GM06990 (cell line): ENCODE data around the gene FAM131C.
"Not testable (repeated sequence)": the region's sequence is repeated elsewhere in the genome, so short reads cannot be mapped to it uniquely, and the experiment has no call there.

Source experiments
- DNase-seq: peaks from one replicate; pipeline ENCODE4 v3.0.0-alpha.2; 2011; ENCODE audit not compliant: insufficient read length; ENCODE audit errors: extremely low read depth
- H3K27me3 ChIP-seq: replicated peaks from 2 replicates; pipeline ENCODE4 v1.6.0; 2011; ENCODE audit warnings: low read length; ENCODE audit not compliant: control insufficient read depth, insufficient read depth
- H3K36me3 ChIP-seq: 2 replicates; pipeline ENCODE4 v1.5.1; 2011; ENCODE audit warnings: low read length; ENCODE audit not compliant: control insufficient read depth, insufficient read depth
- H3K4me3 ChIP-seq: replicated peaks from 2 replicates; pipeline ENCODE4 v1.5.1; 2011; ENCODE audit warnings: low read depth, mild to moderate bottlenecking, control low read depth, low read length
- CTCF ChIP-seq: IDR thresholded peaks from 2 replicates; pipeline ENCODE4 v1.5.1; 2011; ENCODE audit warnings: low read length, control low read depth, mild to moderate bottlenecking, inconsistent platforms; ENCODE audit not compliant: insufficient read depth, poor library complexity, severe bottlenecking

The FAM131C gene

GRCh38 chr1:16063921-16064320 is 9.5 kb downstream of the FAM131C start:
- no peak for DNase-seq
- Histone ChIP-seq H3K36me3 (no peaks in the 10 kb centered on the region), H3K27me3 (peaks cover 3% of the 10 kb centered on the region), H3K4me3 (no peak overlapping the region)
- no peak for TF ChIP-seq CTCF

GRCh38 chr1:16063226-16063829 is 10.1 kb downstream of the FAM131C start:
- no peak for DNase-seq
- Histone ChIP-seq H3K4me3 (no peak overlapping the region), H3K27me3 (peaks cover 3% of the 10 kb centered on the region), H3K36me3 (no peaks in the 10 kb centered on the region)
- no peak for TF ChIP-seq CTCF

GRCh38 chr1:16062687-16063075 is 10.8 kb downstream of the FAM131C start:
- H3K4me3 ChIP-seq, H3K36me3 ChIP-seq, H3K27me3 ChIP-seq, DNase-seq: not testable (repeated sequence)

- DNase-seq = not testable (repeated sequence)
Measured at GRCh38 chr1:16061989-16062686, 11.3 kb downstream of the FAM131C start.

GRCh38 chr1:16061266-16061665 is 12.2 kb downstream of the FAM131C start:
- H3K36me3 ChIP-seq = no peaks in the 10 kb centered on the region
- H3K4me3 ChIP-seq = no peak overlapping the region
- no peak for DNase-seq
- H3K27me3 ChIP-seq = peaks cover 1% of the 10 kb centered on the region
- TF ChIP-seq CTCF = no peak

More at GRCh38 chr1:16061989-16062686, 11.3 kb downstream of the FAM131C start:
- not testable (repeated sequence) for H3K36me3 ChIP-seq, H3K27me3 ChIP-seq, H3K4me3 ChIP-seq

- not testable (repeated sequence) for H3K27me3 ChIP-seq, H3K4me3 ChIP-seq, DNase-seq, H3K36me3 ChIP-seq
Measured at GRCh38 chr1:16058394-16059120, 14.9 kb downstream of the FAM131C start.

GRCh38 chr1:16057314-16057915 is 16.0 kb downstream of the FAM131C start:
- H3K4me3 ChIP-seq, H3K27me3 ChIP-seq, DNase-seq, H3K36me3 ChIP-seq: not testable (repeated sequence)

GRCh38 chr1:16056521-16056912 is 16.9 kb downstream of the FAM131C start:
- not testable (repeated sequence) for DNase-seq, H3K27me3 ChIP-seq, H3K4me3 ChIP-seq

More at GRCh38 chr1:16056521-16056912, 16.9 kb downstream of the FAM131C start:
- not testable (repeated sequence) for H3K36me3 ChIP-seq
